CD14-positive monocyte (primary cell): ENCODE data around the gene D2HGDH. TPM values are rescaled to one million over a fixed set of nuclear protein-coding genes. Genes with fewer than 3 reads are reported as not detected.
A peak's percentile ranks its signal among the peaks of the same experiment; 100 is the strongest.

Experiments used
- DNase-seq, 3 donors: peaks; one replicate each; pipeline ENCODE4 v3.0.0-alpha.2; 2011 to 2022
- H2AFZ ChIP-seq: 2 replicates; pipeline ENCODE4 v1.6.0; 2012; ENCODE audit warnings: mild to moderate bottlenecking, low read depth, low read length, inconsistent platforms; ENCODE audit not compliant: insufficient read depth, poor library complexity, severe bottlenecking
- H3K27ac ChIP-seq, 2 donors: 1 replicate in 1 of 2; 2 replicates in 1 of 2; pipeline ENCODE4 v1.5.1; 2012 to 2013; ENCODE audit warnings: low read length in 2 of 2, control low read depth in 1 of 2, inconsistent platforms in 1 of 2, low read depth in 1 of 2, mild to moderate bottlenecking in 1 of 2
- H3K27me3 ChIP-seq, 2 donors: one replicate each; pipeline versions ENCODE4 v1.6.0 to v1.6.1; 2011 to 2013; ENCODE audit warnings: low read length in 2 of 2; ENCODE audit not compliant: control insufficient read depth in 2 of 2, insufficient read depth in 2 of 2
- H3K36me3 ChIP-seq, 2 donors: replicated peaks in 1 of 2; 1 replicate in 1 of 2; 2 replicates in 1 of 2; pipeline versions ENCODE4 v1.5.1 to v1.6.1; 2012 to 2013; ENCODE audit warnings: low read length in 2 of 2, control low read depth in 1 of 2, inconsistent platforms in 1 of 2, mild to moderate bottlenecking in 1 of 2; ENCODE audit not compliant: insufficient read depth in 2 of 2, control insufficient read depth in 1 of 2
- H3K4me1 ChIP-seq, 2 donors: 1 replicate in 1 of 2; 2 replicates in 1 of 2; pipeline versions ENCODE4 v1.5.1 to v1.6.1; 2012 to 2013; ENCODE audit warnings: low read length in 2 of 2, control low read depth in 1 of 2, inconsistent platforms in 1 of 2, mild to moderate bottlenecking in 1 of 2, moderate library complexity in 1 of 2; ENCODE audit not compliant: insufficient read depth in 2 of 2, control insufficient read depth in 1 of 2
- H3K4me2 ChIP-seq: replicated peaks from 2 replicates; pipeline ENCODE3; 2012; ENCODE audit warnings: low read length, moderate library complexity, mild to moderate bottlenecking; ENCODE audit not compliant: poor library complexity, severe bottlenecking; ENCODE audit errors: extremely low read depth
- H3K4me3 ChIP-seq, 3 experiments: fragments of 200-600 bp in 1 of 3; sonication (generic) in 1 of 3; replicated peaks in 1 of 3; 1 replicate in 2 of 3; 2 replicates in 1 of 3; pipeline ENCODE4 v1.5.1; 2011 to 2013; ENCODE audit warnings: low read length in 3 of 3, mild to moderate bottlenecking in 3 of 3, control low read depth in 2 of 3, low read depth in 2 of 3, inconsistent platforms in 1 of 3, moderate library complexity in 1 of 3
- H3K79me2 ChIP-seq: 2 replicates; pipeline ENCODE4 v1.6.0; 2012; ENCODE audit warnings: mild to moderate bottlenecking, control low read depth, inconsistent platforms, low read length, moderate library complexity; ENCODE audit not compliant: insufficient read depth
- H3K9ac ChIP-seq: 2 replicates; pipeline ENCODE4 v1.6.0; 2017; ENCODE audit warnings: low read length, mild to moderate bottlenecking; ENCODE audit not compliant: insufficient read depth, poor library complexity, severe bottlenecking
- H3K9me3 ChIP-seq, 2 donors: replicated peaks in 1 of 2; 1 replicate in 1 of 2; 2 replicates in 1 of 2; pipeline versions ENCODE4 v1.5.1 to v1.6.1; 2012 to 2013; ENCODE audit warnings: low read length in 2 of 2, control low read depth in 1 of 2; ENCODE audit not compliant: control insufficient read depth in 1 of 2, insufficient read depth in 1 of 2
- H4K20me1 ChIP-seq: 2 replicates; pipeline ENCODE4 v1.6.0; 2012; ENCODE audit warnings: mild to moderate bottlenecking, low read length, control low read depth, moderate library complexity; ENCODE audit not compliant: insufficient read depth
- H3K27ac Mint-ChIP-seq, 7 donors: one replicate each; pipeline ENCODE4 v1.8.0; 2020; ENCODE audit warnings: mild to moderate bottlenecking in 7 of 7, mixed read lengths in 7 of 7, moderate library complexity in 6 of 7, inconsistent platforms in 2 of 7
- H3K27me3 Mint-ChIP-seq, 3 donors: one replicate each; pipeline ENCODE4 v1.8.0; 2021 to 2022; ENCODE audit warnings: low read depth in 3 of 3, mild to moderate bottlenecking in 3 of 3, mixed read lengths in 3 of 3, moderate library complexity in 3 of 3, inconsistent platforms in 1 of 3
- H3K36me3 Mint-ChIP-seq, 2 donors: one replicate each; pipeline ENCODE4 v1.8.0; 2020; ENCODE audit warnings: mixed read lengths in 2 of 2, inconsistent platforms in 1 of 2, mild to moderate bottlenecking in 1 of 2
- H3K4me1 Mint-ChIP-seq: one replicate; pipeline ENCODE4 v1.8.0; 2020; ENCODE audit warnings: mild to moderate bottlenecking, mixed read lengths
- H3K4me3 Mint-ChIP-seq, 2 donors: one replicate each; pipeline ENCODE4 v1.8.0; 2020; ENCODE audit warnings: mild to moderate bottlenecking in 2 of 2, mixed read lengths in 2 of 2, moderate library complexity in 1 of 2
- H3K9me3 Mint-ChIP-seq, 7 donors: one replicate each; pipeline ENCODE4 v1.8.0; 2020 to 2022; ENCODE audit warnings: mixed read lengths in 7 of 7, mild to moderate bottlenecking in 6 of 7, moderate library complexity in 6 of 7, inconsistent platforms in 2 of 7
- CTCF ChIP-seq: fragments of 200-600 bp; IDR thresholded peaks from one replicate; pipeline ENCODE4 v1.8.0; 2022; ENCODE audit warnings: antibody characterized with exemption, mild to moderate bottlenecking
- WGBS: methylation state at CpG from one replicate; pipeline ENCODE4 v1.1.5; 2013; ENCODE audit warnings: missing lambda C conversion rate; ENCODE audit not compliant: insufficient coverage; 5-methylcytosine and 5-hydroxymethylcytosine counted together
- intact Hi-C, 2 donors: fragments of 100-400 bp; cut with micrococcal nuclease; formaldehyde crosslinking; loops; one replicate each; pipeline versions ENCODE4 v1.15.0 to v1.15.1; 2023
- polyA plus RNA-seq, 3 donors: library from polyadenylated mRNA; depleted of rRNA in 1 of 3; unstranded in 2 of 3; stranded (reverse) in 1 of 3; fragments of 300-500 nt in 2 of 3; fragments of >200 nt in 1 of 3; fragmentation: Illumina TruSeq in 2 of 3; gene quantifications; 1 replicate in 2 of 3; 2 replicates in 1 of 3; pipeline ENCODE4 v1.2.3, GENCODE V29; 2012 to 2021

Gene D2HGDH
- polyA plus RNA-seq, 3 donors, result 1.0 to 57.1 (median 1.1) TPM

- Mint-ChIP-seq H3K27me3 (peaks cover 0 to 8% (median 0%) of the 10 kb centered on the region in 3 donors), H3K4me1 (peaks cover 16% of the 10 kb centered on the region), H3K36me3 (peaks cover 11 to 23% of the 10 kb centered on the region in 2 donors), H3K27ac (peak within 1 kb of the TSS in 6 of 7 donors; percentile 37 to 86 (median 69)), H3K9me3 (peaks cover 3 to 7% (median 7%) of the 10 kb centered on the region in 7 donors), H3K4me3 (peak within 1 kb of the TSS; percentile 79 to 81)
- Histone ChIP-seq H3K79me2 (peaks cover 19% of the 10 kb centered on the region), H3K27ac (peak within 1 kb of the TSS; percentile 68 to 79), H3K9ac (peak within 1 kb of the TSS; percentile 78), H3K4me2 (peak within 1 kb of the TSS; percentile 97), H3K4me1 (peaks cover 15 to 22% of the 10 kb centered on the region in 2 donors), H3K27me3 (no peaks in the 10 kb centered on the region), H3K4me3 (peak within 1 kb of the TSS; percentile 61 to 86 (median 65)), H3K9me3 (peaks cover 0 to 5% of the 10 kb centered on the region in 2 donors), H2AFZ (peak within 1 kb of the TSS; percentile 80), H4K20me1 (peaks cover 15% of the 10 kb centered on the region), H3K36me3 (peaks cover 8 to 20% of the 10 kb centered on the region in 2 donors)
- intact Hi-C loops, result loop anchor here (2.0 to 5.0 kb wide), 5 partner anchors 15 to 345 kb away; partner anchors contain the start of genes D2HGDH (in 2 of the 2), DTYMK (in 2 of the 2), ATG4B (in 1 of the 2) and FARP2 (in 1 of the 2)
- peak; percentile 21 for TF ChIP-seq CTCF
- WGBS, result 0% methylated on average over 95 of the region's 96 CpGs
- DNase-seq, result peak; percentile 89 to 90 (median 89)
These were observed 32.9 kb upstream of the D2HGDH start, which contains the start of gene ING5 for GRCh38 chr2:241701399-241702154. ING5 (plus strand) TSS chr2:241702039; CDS start chr2:241702066, 27 bp downstream.
